Activated CD4-positive, alpha-beta T cell treated with anti-CD3 and anti-CD28 coated beads, Interleukin-2, amount 50 U/mL, for 48 hours (primary cell): ENCODE results near the gene CMBL.
"Not testable (repeated sequence)": the region's sequence is repeated elsewhere in the genome, so short reads cannot be mapped to it uniquely, and the experiment has no call there.

ENCODE experiments used
- DNase-seq, 2 experiments: peaks; one replicate each; pipeline ENCODE4 v3.0.0-alpha.2; 2020

Gene CMBL

DNA sequence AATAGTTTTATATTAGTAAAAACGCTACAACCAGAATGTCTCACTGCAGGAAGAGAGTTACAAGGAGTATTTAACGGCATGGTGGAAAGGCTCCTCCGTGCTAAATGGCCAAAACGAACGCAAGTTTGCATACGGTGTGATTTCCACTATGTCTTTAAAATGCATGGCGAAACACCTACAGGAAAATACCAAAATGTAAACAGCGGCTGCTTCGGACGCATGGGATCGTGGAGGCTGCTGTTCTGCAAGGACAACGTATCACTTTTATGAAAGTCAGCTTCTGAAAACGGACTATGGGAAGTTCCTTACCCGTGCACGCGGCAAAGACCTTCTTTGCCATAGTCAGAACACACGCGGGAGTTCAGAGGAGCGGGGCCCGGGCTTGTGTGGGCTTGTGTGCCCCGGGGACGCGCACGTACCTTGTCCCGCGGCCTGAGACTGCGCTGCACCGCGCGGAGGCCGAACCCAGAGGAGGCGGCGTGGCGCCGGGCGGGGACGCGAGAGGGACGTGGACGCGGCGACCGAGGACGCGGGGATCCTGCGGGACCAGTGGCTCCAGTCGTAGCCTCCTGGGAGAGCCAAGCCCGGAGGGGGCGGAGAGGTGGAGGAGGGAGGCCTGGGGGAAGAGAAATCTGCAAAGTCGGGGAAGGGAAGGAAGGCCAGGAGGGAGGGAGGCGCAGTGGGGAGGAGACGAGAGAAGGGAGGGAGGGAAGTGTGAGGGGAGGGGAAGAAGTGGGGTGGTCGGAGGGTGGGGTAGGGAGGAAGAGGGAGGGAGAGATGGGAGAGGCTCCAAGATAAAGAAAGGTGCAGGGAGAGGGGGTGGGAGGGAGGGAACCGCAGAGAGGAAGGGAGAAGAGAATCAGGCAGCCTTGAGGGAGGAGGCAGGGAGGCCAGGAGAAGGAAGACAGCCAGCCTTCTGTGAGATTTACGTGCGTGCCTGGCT is at the start of gene CMBL:
Gene CMBL (minus strand): TSS at position 697 of the 943 bp plus-strand sequence. CDS start 17,140 bp downstream, outside the sequence.
- peak; percentile 20 to 37 for DNase-seq

DNA sequence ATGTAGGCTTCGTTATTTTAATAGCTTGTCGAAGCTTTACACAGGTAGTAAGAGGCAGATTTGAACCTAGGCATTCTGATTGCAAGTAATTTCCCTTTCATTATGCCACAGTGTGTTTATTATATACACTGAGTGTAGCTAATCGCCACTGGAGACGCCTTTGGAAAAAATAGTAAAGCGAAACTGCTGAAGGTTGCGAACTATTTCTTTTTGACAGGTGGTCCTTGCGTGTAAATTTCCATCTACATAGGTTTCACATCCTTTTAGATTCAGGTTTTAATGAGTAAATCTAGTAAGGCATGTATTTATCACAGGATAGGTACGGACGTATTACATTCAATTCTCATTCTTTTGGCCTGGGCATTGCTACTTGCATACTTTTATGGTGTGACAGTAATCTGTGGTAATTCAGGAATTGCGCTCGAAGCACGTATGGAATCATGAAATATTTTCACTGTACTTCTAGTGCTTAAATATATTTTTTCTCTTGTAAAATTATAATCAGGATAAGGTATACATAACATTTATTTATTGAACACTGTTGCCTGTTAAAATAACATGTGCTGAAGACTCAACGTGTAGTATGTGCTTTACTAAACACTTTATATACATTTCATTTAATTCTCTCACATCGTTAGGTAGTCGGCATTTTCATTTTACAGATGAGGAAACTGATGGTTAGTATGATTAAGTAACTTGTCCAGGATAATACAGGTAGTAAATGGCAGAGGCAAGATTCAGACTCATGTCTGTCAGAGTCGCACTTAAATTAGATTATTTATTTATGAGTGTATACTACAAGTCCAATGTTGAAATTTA is 47.6 kb upstream of the CMBL start:
- no peak for DNase-seq

DNA sequence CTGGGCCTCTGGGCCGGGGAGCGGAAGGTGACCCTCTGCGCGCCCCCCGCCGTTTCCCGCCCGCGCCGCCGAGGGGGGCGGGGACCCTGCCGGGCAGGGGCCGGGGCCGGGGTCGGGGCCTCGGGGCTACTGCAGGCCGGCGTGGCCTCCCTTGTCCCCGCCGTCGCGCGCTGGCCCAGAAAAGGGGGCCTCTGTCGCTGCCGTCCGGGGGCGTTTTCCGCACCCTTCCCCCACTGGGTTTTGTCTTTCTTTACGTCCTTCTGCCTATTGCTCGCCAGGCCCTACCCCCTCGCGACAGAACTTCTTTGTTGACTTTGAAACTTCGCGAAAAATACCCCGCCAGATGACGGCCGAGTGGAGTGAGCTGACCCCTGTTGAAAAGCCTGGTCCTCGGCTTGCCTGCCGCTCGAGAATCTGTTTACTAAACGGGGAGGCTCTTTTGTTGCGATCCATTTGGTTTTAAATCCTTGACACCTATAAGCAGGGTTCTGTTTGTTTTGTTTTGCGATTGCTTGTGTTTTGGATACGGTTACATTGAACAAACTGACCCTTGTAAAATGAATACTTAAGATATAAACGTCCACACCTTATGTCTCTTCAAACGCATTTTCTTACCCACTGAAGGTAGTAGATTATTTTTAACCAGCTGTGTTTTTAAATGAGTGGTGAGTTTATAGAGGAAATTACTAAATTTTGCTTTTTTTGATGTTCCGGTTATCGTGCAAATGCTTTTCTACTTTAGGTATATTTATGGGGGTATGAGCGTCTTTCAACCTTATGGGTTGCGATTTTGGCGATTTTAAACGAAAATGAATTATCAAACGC is 46.6 kb upstream of the CMBL start:
- DNase-seq: peak; percentile 54 to 62

DNA sequence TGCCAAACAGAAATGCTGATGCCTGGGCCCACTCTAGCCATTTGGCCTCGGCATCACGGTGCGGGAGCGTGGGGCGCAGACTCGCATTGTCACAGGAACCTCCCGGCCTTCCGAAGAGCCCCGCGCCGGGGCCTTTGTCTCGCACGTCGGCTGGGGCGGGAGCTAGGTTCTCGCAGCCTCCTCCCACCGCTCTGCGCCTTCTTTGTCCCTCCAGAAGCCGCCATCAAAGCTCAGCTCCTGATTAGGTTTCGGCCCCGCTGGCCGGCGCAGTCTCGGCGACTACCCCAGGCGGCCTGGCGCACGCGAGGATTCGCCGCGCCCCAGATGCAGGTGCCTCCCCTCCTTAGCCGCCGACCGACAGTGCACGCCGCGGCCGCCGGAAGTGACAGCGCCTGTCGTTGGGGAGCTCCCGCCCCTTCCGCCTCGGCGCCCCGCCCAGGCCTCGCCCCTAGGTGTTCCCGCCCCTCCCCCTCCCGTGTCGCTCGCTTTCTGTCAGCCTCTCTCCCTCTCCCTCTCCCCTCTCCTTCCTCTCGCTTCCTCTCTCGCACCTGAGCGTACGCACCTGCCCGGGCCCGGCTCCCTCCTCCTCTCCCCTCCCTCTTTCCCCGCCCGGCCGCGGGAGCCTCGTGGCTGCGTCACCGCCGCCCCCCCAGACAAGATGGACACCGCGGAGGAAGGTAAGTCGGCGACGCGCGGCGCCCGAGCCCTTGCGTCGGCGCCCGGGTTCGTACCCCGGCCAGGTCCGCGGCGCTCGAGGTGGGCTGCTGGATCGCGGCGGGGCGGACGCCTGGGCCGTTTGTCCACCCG is 45.7 kb upstream of the CMBL start, which contains the start of gene MARCHF6:
Gene MARCHF6 (plus strand): TSS at position 455 of the 807 bp plus-strand sequence. CDS start 204 bp downstream, at position 659.
- peak; percentile 95 for DNase-seq

DNA sequence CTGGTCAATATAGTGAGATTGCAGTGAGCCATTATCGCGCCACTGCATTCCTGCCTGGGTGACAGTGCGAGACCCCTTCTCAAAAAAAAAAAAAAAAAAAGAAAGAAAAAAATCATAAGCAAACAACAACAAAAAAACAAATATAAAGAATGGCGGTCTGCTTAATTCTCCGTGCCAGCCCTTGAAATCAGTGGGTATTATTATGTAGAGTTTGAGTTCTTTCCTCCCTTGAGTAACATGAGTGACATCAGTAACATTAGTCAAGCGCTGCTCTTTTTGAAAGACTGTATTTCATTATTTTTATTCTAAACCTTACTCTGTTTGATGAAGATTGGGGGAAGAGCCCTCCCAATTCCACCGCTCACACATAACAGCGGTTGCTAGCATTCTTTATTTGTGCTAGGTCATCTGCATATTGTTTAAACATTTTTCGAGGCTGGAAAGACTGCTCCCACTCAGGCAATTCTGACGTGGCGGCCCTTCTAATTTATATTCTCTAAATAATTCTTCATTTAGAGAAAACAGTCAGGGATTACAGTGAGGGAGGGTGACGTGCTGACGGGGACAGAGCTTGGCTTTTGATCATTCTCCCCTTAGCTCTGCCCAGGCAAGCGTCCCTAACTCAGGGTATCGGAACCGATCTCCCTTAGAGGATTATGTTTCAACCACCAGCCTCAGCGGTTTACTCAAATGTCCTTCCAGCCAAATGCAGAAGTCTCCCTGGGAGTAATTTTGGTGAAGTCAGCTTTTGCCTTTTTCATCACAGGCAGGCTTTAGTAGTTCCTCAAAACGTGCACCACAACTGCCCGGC is 44.9 kb upstream of the CMBL start:
- peak; percentile 48 to 56 for DNase-seq

DNA sequence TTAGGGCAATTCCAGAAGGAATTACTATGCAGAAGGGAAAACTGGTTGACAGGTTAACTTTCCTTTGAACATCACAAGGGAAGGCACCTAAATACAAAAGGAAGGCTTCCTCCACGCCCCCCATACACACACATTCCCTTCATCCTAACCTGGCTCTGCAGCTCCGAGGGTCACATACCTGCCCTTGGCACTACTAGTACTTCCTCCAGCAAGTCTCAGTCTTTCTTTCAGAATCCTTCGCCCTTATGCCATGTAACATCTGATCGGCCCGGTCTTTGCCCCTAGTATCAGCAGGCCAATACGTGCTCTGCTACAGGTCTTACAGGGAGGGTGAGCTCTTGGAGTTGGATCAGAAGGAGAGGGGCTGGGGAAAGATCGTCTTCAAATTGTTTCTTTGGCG is 44.2 kb upstream of the CMBL start:
- DNase-seq: no peak

DNA sequence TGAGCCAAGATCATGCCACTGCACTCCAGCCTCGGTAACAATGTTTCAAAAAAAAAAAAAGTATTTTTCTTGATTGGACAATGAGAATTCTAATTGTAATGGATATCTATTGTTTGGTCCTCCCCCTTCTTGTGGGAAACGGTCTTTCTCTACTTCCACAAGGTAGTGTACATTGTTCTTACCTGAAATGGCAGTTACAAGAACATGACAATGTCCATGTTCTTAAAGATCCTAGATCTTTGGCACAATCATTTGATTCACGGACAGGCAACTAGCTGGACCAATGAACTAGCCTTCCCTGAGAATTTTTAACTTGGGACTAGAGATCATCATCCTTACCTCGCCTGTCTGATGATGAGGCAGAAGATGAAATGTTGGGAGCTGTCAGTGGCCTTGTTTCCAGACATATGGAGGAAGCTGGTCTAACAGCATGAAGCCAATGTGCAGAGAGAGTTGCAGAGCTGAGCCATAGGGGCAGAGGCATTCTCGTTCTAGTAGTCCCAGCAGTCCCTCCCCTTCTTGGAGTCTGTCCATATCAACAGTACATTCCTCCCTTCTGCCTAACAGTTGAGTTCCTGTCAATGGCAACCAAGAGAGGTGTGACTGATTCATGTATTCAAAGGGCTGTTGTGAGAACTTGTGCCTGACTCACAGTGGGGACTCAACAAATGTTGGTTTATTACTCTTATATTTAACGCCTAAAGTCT is 43.6 kb upstream of the CMBL start:
- no peak for DNase-seq

DNA sequence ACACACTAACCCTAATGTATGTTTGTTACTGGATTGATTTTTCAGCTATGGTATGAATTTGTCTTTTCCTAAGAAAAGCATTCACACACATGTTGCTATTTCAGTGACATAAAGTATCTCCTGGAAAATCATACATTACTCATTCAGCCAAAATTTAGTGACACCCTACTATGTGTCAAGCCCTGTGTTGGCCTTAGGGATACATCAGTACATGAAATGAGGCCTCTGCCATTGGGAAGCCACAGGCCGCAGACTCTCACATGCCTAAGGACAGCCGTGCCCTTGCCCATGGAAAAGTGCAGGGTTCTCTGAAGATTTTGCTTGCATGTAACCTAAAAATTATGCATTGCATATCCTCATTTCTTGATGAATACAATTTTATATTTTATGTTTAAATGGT is 40.6 kb upstream of the CMBL start:
- DNase-seq: no peak

DNA sequence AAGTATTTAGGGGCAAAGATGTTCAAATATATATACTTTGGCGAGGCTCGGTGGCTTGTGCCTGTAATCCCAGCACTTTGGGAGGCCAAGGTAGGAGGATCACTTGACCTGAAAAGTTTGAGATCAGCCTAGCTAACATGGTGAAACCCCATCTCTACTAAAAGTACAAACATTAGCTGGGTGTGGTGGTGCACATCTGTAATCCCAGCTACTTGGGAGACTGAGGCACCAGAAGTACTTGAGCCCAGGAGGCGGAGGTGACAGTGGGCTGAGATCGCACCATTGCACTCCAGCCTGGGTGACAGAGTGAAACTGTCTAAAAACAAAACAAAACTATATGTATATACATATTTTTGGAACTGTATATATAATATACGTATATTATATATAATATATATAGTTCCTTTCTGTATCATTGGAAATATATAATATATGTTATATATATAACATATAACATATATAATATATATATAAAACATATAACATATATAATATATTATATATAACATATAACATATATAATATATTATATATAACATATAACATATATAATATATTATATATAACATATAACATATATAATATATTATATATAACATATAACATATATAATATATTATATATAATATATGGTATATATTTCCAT is 36.9 kb upstream of the CMBL start:
- DNase-seq: not testable (repeated sequence)

DNA sequence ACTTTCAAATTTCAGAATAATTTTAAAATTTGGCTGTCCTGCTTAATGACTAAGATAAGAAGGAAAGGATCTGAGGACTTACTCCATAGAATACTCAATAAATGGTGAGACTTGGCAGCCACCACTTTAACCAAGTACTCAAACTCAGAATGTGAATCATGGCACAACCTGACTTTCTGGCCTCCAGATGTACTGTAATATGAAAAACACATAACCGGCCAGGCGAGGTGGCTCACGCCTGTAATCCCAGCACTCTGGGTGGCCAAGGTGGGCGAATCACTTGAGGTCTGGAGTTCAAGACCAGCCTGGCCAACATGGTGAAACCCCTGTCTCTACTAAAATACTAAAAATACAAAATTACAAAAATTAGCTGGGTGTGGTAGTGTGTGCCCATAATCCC is 35.8 kb upstream of the CMBL start:
- DNase-seq: no peak

DNA sequence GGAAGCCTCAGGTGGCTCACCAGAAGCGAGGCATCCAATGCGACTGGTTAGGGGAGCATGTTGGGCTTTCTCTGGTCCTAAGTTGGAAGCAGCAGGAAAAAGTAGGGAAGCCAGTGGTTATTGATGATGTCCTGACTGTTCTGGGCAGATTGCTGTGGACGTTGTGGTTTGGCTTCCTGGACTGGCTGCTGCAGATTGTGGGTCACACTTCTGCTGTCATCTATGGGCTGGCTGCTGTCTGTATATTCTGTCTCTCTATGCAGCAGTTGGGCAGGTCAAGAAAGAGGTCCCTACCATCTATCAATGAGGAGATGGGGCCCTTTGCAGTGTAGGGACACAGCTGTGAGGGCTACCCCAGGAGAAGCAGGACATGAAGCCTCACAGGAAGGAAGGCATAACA is 32.3 kb upstream of the CMBL start:
- no peak for DNase-seq

DNA sequence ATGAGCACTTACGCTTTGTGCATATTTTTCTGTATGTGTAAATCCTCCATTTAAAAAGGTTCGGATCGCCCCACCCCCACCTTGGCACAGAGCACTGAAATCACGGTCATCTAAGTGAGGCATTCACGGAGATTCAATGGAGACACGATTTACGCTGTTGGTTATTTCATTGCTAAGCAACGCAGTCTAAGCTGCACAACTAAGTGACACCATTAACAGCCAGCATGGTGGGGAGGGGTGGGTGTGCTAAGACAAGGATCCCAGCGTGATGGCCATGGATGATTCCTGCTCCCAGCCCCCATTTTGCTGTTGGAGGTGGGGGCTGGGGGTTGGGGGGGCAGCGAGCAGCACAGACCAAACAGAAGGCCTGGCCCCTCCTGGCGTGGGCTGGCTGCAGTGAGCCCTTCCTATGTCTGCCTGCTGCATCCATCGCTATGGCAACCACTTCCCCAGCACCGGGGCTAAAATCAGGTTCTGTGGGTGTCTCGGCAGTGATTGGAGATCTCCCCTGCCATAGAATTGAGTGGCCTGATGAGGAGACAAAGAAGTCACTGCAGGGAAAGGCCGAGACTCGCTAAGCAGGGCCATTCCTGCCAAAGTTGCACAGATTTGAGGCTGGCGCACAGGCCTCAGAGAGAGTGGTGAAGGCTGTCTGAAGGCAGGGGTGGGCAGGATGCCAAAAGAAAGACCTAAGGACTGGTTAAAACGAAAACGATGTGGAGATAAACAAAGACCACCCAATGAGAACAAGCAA is 31.5 kb upstream of the CMBL start:
- no peak for DNase-seq

DNA sequence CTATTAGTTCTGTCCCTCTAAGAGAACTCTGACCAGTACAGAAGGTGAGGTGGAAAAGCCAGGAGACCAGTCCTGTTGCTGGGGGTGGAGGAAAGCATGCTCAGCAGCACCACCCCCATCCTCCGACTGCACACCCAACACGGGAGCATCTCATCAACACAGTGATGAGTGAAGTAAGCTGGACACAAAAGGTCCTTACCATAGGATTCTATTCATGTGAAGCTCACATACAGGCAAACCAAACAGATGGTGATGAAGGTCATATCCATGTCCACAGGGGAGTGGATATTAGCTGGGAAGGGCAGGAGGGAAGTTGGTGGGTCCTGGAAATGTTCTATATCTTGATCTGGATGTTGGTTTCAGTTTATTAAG is 31.0 kb upstream of the CMBL start:
- no peak for DNase-seq

DNA sequence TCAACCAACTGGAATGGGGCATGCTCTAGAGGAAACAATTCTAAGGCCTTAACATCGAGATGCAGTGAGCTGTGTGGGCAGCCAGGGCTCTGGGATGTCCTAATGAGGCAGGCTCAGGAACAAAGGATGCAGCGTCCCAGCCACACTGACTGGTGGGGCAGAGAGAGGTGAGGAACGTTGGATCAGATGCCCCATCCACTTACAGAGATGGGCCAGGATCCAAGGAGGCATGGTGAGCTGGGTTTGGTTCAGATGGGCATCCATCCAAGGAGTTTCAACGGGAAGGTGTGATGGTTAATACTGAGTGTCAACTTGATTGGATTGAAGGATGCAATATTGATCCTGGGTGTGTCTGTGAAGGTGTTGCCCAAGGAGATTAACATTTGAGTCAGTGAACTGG is 30.3 kb upstream of the CMBL start:
- no peak for DNase-seq

DNA sequence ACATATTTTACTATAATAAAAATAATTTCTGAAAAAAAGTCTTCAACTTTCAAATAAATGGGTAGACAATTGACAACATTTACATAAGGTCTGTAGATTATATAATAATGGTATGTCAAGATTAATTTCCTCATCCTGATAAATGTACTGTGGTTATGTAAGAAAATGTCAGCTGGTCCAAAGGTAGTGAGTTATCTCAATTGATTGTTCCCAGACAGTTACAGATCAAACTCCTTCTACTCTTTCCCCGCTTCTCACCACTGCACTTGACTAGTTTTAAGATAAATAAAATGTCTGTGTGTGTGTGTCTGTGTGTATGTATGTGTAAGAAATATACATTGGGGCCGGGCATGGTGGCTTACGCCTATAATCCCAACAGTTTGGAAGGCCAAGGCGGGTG is 29.4 kb upstream of the CMBL start:
- DNase-seq: no peak

DNA sequence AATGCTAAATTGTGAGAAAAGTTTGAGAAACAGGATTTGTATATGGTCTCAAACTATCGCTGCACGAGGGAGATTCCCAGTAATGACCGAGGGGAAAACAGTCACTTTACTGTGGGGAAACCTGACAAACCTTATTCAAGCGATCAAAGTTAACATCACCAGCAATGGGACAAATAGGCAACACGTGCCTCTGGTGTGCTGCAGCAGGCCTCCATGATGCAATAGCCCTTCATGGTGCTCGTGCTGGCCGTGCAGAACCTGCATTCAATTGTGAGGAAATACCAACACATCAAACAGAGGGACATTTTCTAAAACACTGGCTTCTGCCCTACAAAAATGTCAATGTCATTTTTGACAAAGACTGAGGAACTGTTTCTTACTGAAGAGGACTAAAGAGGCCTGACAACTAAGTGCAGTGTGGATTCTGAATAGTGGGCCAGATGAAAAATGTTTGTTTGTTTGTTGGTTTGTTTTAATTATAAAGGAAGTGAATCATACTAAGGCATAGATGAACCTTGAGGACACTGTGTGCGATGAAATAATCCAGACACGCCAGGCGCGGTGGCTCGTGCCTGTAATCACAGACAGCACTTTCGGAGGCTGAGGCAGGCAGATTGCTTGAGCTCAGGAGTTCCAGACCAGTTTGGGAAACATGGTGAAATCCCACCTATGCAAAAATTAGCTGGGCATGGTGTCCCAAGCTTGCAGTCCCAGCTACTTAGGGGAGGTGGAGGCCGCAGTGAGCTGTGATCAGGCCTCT is 28.2 kb upstream of the CMBL start:
- DNase-seq: no peak

DNA sequence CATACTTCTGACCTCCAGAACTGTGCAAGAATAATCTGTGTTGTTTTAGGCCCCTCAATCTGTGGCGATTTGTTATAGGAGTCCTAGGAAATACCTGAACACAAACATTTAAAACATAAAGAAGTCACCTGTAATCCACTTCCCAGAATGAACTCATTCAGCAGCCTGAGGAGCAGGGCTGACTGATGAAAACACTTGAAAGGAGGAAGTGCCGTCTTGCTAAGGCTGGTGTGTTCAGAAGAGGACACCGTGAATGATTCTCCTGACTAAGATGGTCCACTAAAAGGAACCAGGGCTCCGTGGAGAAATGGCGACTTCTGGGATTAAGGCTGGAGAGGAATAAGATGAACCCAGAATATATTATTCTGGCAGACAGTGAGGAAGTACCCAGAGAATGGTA is 27.1 kb upstream of the CMBL start:
- DNase-seq: no peak
